Measurements from ENCODE around the gene LYZ. TPM values are rescaled to one million over a fixed set of nuclear protein-coding genes. Genes with fewer than 3 reads are reported as not detected.

Gene LYZ
- total RNA-seq, 4 donors from 2014 or later: 2.7 to 121 (median 23.2) TPM

DNA sequence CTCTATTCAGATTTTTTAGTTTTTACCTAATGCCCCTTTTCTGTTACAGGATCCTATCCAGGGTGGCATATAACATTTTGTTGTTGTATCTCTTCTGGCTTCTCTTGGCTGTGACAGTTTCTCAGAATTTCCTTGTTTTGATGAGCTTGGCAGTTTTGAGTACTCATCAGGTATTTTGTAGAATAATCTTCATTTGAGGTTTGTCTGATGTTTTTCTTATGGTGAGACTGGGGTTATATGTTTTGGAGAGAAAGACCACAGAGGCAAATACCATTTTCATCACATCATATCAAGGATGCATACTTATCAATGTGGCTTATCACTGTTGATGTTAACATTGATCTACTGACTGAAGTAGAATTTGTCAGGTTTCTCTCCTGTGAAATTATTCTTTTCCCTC is 14.0 kb upstream of the LYZ start:
- intact Hi-C loops (cut with DNase I): no loop called here
- H3K27me3 ChIP-seq: peaks cover 0 to 14% (median 0%) of the 10 kb centered on the region in 4 donors
- no peak overlapping the region for H3K4me3 ChIP-seq
- TF ChIP-seq POLR2A (IDR thresholded peaks at IDR 0.05): no peak
- TF ChIP-seq, protein P1, sequence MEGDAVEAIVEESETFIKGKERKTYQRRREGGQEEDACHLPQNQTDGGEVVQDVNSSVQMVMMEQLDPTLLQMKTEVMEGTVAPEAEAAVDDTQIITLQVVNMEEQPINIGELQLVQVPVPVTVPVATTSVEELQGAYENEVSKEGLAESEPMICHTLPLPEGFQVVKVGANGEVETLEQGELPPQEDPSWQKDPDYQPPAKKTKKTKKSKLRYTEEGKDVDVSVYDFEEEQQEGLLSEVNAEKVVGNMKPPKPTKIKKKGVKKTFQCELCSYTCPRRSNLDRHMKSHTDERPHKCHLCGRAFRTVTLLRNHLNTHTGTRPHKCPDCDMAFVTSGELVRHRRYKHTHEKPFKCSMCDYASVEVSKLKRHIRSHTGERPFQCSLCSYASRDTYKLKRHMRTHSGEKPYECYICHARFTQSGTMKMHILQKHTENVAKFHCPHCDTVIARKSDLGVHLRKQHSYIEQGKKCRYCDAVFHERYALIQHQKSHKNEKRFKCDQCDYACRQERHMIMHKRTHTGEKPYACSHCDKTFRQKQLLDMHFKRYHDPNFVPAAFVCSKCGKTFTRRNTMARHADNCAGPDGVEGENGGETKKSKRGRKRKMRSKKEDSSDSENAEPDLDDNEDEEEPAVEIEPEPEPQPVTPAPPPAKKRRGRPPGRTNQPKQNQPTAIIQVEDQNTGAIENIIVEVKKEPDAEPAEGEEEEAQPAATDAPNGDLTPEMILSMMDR (IDR thresholded peaks at IDR 0.05): no peak
- no peak overlapping the region for H3K27ac ChIP-seq
- peaks cover 0 to 33% (median 8%) of the 10 kb centered on the region in 3 donors for H3K4me1 ChIP-seq
- DNase-seq: no peak
- H3K9me3 ChIP-seq: no peaks in the 10 kb centered on the region
- no peaks in the 10 kb centered on the region for H3K36me3 ChIP-seq

DNA sequence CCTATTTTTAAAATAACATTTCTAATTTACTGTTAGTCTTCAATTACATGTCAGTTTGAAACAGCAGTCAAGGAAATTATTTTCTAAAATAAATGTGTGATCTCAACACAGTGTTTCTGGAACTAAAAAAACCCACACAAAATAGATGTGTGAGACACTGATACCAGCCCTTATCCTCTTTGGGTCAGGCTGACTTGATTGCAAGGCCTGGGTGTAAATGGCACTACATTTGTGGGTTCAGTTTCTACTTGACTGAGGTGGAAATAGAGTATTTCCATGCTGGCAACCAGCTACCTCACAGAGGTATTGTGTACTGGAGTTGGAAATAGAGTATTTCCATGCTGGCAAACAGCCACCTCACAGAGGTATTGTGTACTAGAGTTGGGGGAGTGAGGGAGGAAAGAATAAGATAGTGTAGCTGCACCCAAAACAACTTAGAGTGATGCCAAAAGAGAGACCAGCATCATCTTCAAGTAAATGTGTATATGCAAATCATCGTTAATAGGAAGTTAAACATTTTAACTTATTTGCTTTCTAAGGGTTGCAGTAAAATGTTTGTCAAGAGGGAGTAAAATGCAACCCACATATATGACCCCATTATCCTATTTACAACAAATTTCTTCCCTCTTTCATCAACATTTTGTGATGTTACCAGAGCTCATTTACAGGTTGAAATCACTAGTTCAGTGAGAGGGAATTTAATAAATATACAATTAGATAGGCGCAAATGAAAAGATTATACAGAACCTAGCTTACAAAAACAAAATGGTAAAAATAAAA is 10.7 kb upstream of the LYZ start:
- intact Hi-C loops (cut with DNase I): no loop called here
- Histone ChIP-seq H3K4me1 (peaks cover 0 to 13% (median 2%) of the 10 kb centered on the region in 3 donors), H3K9me3 (no peaks in the 10 kb centered on the region), H3K4me3 (no peak overlapping the region), H3K27me3 (peaks cover 0 to 12% (median 0%) of the 10 kb centered on the region in 4 donors), H3K36me3 (no peaks in the 10 kb centered on the region), H3K27ac (no peak overlapping the region)
- TF ChIP-seq POLR2A (IDR thresholded peaks at IDR 0.05): no peak
- TF ChIP-seq, protein P1 (IDR thresholded peaks at IDR 0.05): no peak
- DNase-seq: no peak
- WGBS, 2 donors: 67 to 81% methylated on average over 2 of the region's 2 CpGs

DNA sequence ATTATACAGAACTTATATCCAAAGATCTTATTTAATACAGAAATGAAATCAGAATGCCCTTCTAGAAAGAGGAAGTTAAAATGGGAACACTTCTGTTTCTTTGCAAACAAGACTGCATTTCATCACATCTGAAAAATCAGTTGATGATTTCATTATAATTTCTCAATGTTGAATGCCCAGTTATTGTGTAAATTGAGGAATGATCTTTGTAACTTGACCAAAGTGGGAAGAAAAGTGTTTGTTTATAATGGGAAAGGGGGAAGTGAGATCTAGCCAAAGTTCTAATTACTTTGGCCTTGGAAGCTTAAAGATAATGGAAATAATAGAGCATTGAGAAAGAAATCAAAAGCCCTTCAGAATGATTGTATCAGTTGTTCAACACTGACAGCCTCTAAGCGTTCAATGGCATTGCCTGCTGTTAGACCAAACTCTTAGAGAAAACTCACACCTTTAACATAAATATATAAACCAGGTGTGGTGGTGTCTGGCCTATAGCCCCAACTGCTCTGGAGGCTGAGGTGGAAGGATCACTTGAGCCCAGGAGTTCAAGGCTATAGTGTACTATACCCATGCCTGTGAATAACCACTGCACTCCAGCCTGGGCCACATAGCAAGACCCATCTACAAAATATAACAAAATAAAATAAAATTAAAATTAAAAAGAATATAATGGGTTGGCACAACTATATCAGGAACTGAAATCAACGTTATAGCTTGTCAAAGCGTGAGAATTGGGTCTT is 9.9 kb upstream of the LYZ start:
- H3K4me1 ChIP-seq: peaks cover 0 to 13% (median 2%) of the 10 kb centered on the region in 3 donors
- no peak for DNase-seq
- 82 to 84% methylated on average over 3 of the region's 3 CpGs for WGBS, 2 donors
- no peak overlapping the region for H3K27ac ChIP-seq
- TF ChIP-seq, protein P1 (IDR thresholded peaks at IDR 0.05): no peak
- TF ChIP-seq POLR2A (IDR thresholded peaks at IDR 0.05): no peak
- H3K36me3 ChIP-seq: no peaks in the 10 kb centered on the region
- peaks cover 0 to 9% (median 0%) of the 10 kb centered on the region in 4 donors for H3K27me3 ChIP-seq
- intact Hi-C loops (cut with DNase I): no loop called here
- H3K4me3 ChIP-seq: no peak overlapping the region
- no peaks in the 10 kb centered on the region for H3K9me3 ChIP-seq

DNA sequence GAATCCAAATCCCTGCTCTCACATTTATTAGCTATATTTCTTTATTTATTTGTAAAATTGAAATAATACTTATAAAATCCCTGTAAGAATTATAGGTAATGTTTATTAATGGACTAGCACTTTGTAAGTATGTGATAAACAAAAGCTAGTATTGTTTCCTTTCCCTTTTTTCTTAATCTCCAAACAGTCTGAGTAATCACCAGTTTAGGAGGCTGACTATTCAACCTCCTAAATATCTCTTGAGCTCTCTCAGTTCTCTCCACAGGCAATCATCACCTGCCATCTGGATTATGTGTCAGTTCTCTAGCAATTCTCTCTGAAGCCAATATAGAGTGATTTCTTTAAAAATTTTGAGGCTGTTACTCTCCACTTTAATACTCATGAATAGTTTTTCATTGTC is 9.2 kb upstream of the LYZ start:
- TF ChIP-seq, protein P1 (IDR thresholded peaks at IDR 0.05): no peak
- no peak for TF ChIP-seq POLR2A (IDR thresholded peaks at IDR 0.05)
- Histone ChIP-seq H3K27me3 (peaks cover 0 to 9% (median 0%) of the 10 kb centered on the region in 4 donors), H3K4me1 (peaks cover 0 to 18% (median 2%) of the 10 kb centered on the region in 3 donors), H3K9me3 (no peaks in the 10 kb centered on the region), H3K36me3 (no peaks in the 10 kb centered on the region), H3K27ac (no peak overlapping the region), H3K4me3 (no peak overlapping the region)
- intact Hi-C loops (cut with DNase I): no loop called here
- no peak for DNase-seq

DNA sequence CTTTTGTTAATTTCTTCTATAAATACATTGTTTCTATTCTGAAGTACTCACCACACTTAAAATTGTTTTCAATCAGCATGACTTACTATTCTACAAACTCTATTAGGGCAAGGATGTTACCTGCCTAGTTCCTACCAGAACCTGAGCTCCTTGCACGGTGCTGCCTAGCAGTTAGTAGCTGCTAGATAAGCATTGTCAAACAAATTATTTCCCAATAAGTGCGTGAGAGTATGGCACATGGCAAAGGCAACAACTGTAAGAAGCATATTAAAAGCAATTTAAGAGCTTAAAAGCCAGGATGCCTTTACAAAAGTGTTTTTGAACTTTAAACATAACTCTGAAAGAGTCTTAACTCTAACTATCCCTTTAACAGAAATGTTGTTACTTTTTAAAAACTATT is 8.2 kb upstream of the LYZ start:
- H3K4me1 ChIP-seq: peaks cover 0 to 20% (median 2%) of the 10 kb centered on the region in 3 donors
- H3K27me3 ChIP-seq: peaks cover 0 to 3% (median 0%) of the 10 kb centered on the region in 4 donors
- no peak for TF ChIP-seq POLR2A (IDR thresholded peaks at IDR 0.05)
- TF ChIP-seq, protein P1 (IDR thresholded peaks at IDR 0.05): no peak
- no peak overlapping the region for H3K4me3 ChIP-seq
- no peaks in the 10 kb centered on the region for H3K36me3 ChIP-seq
- DNase-seq: no peak
- 79 to 94% methylated on average over 2 of the region's 2 CpGs for WGBS, 2 donors
- intact Hi-C loops (cut with DNase I): no loop called here
- no peaks in the 10 kb centered on the region for H3K9me3 ChIP-seq
- no peak overlapping the region for H3K27ac ChIP-seq

Measured in esophagus squamous epithelium (tissue), 5 donors.